Brain microvascular endothelial cell (primary cell): Measurements from ENCODE around the gene NKAIN4.

ENCODE experiments used
- DNase-seq: peaks from one replicate; pipeline ENCODE4 v3.0.0-alpha.2; 2020
- H3K27ac ChIP-seq: fragments of 250-450 bp; sonication (Bioruptor Pico); 2 replicates; pipeline ENCODE4 v1.5.1; 2020; ENCODE audit warnings: mild to moderate bottlenecking, moderate library complexity
- H3K27me3 ChIP-seq: fragments of 250-450 bp; sonication (Bioruptor Pico); replicated peaks from 2 replicates; pipeline ENCODE4 v1.5.1; 2020; ENCODE audit warnings: mild to moderate bottlenecking
- H3K36me3 ChIP-seq: fragments of 250-450 bp; sonication (Bioruptor Pico); replicated peaks from 2 replicates; pipeline ENCODE4 v1.5.1; 2020; ENCODE audit warnings: mild to moderate bottlenecking
- H3K4me3 ChIP-seq: 2 replicates; pipeline ENCODE4 v1.5.1; 2011; ENCODE audit warnings: low read depth, mild to moderate bottlenecking, control low read depth, low read length, moderate library complexity
- in situ Hi-C: cut with HindIII; loops from 2 replicates; pipeline ENCODE4 v1.10.0; 2017; ENCODE audit warnings: low sequenced_read_pairs, low pct_ligation_motif_present
- TF ChIP-seq, protein P1 (sequence below): IDR thresholded peaks from 2 replicates; pipeline ENCODE4 v1.5.1; 2011; ENCODE audit warnings: low read depth, mild to moderate bottlenecking, moderate library complexity, low read length, control low read depth, inconsistent platforms; ENCODE audit errors: missing control alignments

The NKAIN4 gene

DNA sequence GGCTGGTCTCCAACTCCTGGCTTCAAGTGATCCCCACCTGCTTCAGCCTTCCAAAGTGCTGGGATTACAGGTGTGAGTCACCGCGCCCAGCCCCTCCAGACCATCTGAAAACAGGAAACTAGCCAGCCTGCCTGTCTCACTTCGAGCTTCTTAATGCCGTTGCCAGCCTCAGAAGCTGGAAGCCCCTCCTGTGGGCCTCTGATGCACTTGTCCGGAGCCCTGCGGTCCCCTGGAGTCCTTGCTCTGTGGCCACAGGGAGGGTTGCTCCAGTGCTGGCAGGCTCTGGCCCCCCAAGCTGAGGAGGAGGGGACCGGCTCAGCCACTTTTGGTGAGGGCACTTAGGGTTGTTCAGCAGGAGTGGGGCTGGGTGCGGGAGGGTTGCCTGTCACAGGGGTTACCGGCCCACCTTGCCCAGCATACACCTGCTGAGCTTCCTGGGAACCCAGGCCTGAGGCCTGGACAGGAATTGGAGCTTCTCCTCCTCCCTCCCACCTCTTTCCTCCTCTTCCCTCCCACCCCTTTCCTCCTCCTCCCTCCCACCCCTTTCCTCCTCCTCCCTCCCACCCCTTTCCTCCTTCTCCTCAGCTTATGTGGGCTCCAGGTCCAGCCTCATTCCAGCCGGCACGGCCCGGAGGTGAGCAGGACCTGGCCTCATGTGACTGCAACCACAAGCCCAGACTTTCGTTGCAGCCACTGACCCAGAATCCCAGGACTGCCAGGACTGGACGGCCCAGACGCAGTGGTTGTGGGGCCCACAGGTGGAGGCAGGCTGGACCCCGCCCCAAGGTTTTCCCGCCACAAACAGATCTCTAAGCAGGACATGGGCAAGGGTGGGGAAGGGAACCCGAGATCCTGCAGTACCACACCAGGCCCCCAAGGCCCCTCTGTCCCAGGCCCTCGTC lies 28.0 kb downstream of the NKAIN4 start:
- in situ Hi-C loops: no loop called here
- DNase-seq: no peak
- H3K27ac ChIP-seq: no peak overlapping the region
- H3K27me3 ChIP-seq: no peaks in the 10 kb centered on the region
- TF ChIP-seq, protein P1, sequence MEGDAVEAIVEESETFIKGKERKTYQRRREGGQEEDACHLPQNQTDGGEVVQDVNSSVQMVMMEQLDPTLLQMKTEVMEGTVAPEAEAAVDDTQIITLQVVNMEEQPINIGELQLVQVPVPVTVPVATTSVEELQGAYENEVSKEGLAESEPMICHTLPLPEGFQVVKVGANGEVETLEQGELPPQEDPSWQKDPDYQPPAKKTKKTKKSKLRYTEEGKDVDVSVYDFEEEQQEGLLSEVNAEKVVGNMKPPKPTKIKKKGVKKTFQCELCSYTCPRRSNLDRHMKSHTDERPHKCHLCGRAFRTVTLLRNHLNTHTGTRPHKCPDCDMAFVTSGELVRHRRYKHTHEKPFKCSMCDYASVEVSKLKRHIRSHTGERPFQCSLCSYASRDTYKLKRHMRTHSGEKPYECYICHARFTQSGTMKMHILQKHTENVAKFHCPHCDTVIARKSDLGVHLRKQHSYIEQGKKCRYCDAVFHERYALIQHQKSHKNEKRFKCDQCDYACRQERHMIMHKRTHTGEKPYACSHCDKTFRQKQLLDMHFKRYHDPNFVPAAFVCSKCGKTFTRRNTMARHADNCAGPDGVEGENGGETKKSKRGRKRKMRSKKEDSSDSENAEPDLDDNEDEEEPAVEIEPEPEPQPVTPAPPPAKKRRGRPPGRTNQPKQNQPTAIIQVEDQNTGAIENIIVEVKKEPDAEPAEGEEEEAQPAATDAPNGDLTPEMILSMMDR: no peak
- H3K4me3 ChIP-seq: no peak overlapping the region
- no peaks in the 10 kb centered on the region for H3K36me3 ChIP-seq

DNA sequence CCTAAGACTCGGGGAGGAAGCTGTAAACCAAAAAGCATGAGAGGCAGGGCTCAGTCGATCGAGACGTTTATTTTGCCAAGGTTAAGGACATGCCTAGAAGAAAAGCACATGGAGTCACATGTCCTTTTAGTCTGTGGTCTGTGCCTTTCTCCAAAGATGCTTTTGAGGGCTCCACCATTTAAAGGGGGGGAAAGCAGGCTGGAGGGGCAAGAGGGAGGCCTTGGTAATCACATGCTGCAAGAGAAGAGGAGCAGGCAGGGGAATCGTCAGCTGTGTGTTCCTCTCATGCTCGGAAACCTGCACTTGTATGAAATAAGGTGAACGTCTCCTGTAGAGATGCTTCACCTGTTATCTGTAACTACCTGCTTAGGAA lies 29.2 kb downstream of the NKAIN4 start:
- DNase-seq: no peak
- in situ Hi-C loops: no loop called here
- TF ChIP-seq, protein P1: no peak
- H3K27ac ChIP-seq: no peak overlapping the region
- H3K36me3 ChIP-seq: no peaks in the 10 kb centered on the region
- no peak overlapping the region for H3K4me3 ChIP-seq
- H3K27me3 ChIP-seq: peaks cover 3% of the 10 kb centered on the region

DNA sequence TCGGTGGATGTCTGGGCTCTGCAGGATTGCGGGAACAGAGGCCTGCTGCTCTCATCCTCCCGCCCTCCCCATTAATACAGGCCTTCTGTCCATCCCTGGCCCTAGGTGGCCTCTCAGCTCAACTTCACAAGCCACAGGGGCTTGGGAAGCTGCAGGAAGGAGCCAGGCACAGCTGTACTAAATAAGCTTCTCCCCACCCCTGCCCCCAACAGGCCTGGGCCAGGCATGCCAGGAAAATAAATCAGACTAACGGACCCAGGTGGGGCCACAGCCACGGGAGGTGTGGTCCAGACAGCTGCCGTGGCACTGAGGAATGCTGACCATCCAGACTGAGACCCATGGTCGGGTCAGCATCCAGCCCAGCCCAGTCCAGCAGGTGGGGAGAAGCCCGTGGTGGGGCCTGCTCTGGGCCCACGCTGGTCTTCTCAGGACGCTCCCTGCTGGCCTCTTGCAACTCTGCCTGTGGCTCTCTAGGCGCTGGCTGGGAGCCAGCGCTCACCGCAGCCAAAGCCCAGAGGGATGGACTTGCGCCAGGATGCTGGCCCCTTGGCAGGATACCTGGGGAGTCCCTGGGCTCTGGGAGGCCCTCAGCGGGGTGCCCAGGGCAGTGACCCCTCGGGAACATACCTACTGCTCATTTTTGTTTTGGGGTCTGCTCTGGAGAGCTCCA lies 29.7 kb downstream of the NKAIN4 start:
- in situ Hi-C loops: no loop called here
- Histone ChIP-seq H3K36me3 (no peaks in the 10 kb centered on the region), H3K27ac (no peak overlapping the region), H3K4me3 (no peak overlapping the region), H3K27me3 (peaks cover 3% of the 10 kb centered on the region)
- peak; percentile 27 for DNase-seq
- TF ChIP-seq, protein P1: peak; percentile 56

DNA sequence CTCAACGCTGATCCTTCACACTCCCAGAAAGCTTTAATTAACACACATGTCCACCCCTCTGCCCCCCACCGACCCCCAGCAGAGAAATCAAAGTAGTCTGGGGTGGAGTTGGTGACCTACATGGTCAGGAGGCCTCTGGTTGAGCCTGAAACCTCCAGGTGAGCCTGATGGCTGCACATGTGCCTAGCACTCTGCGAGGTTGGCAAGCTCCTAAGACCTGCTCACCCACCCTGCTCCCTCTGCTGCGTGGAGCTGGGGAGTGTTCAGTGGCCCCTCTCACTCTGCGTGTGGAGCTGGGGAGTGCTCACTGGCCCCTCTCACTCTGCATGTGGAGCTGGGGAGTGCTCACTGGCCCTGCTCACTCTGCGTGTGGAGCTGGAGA lies 30.4 kb downstream of the NKAIN4 start:
- peaks cover 3% of the 10 kb centered on the region for H3K27me3 ChIP-seq
- TF ChIP-seq, protein P1: no peak
- no peak for DNase-seq
- no peak overlapping the region for H3K4me3 ChIP-seq
- in situ Hi-C loops: no loop called here
- no peaks in the 10 kb centered on the region for H3K36me3 ChIP-seq
- no peak overlapping the region for H3K27ac ChIP-seq

DNA sequence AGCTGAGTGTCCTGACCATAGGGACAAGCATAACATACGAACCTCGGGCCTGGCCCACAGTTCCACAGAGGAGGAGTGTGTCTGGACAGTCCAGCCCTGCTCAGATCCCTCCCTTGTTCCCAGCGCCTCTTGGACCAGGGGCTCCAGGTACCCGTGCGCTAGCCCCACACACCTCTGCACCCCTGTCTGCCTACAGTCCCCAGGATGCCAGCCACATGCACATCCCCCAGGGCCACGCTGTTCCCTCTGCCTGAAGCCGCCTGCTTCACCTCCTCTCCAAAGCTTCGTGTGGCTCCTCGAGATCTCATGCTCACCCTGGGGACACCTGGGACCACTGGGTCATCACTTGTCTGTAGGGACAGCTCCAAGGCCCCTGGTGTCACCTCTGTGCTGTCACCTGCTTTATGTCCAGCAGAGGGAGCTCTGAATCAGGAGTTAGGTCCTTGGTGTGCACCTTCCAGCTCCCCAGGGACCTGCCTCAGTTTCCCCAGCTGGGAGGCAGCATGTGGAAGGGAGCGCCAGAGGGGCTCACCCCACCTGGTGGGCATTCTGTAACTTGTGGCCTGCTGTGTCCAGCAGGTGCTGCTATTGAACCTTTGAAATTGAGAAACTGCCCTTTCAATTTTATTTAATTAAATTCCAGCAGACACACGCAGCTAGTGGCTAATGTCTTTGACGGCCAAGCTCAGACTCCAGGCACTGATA lies 31.0 kb downstream of the NKAIN4 start:
- DNase-seq: no peak
- H3K27ac ChIP-seq: no peak overlapping the region
- no peak overlapping the region for H3K4me3 ChIP-seq
- TF ChIP-seq, protein P1: peak; percentile 88
- no peaks in the 10 kb centered on the region for H3K36me3 ChIP-seq
- H3K27me3 ChIP-seq: peaks cover 3% of the 10 kb centered on the region
- in situ Hi-C loops: no loop called here
